ENCODE data around the gene CIAO3. TPM values are rescaled to one million over a fixed set of nuclear protein-coding genes. Genes with fewer than 3 reads are reported as not detected.

CIAO3 gene
- total RNA-seq, 1 experiment from 2014 or later = 50.9 TPM

DNA sequence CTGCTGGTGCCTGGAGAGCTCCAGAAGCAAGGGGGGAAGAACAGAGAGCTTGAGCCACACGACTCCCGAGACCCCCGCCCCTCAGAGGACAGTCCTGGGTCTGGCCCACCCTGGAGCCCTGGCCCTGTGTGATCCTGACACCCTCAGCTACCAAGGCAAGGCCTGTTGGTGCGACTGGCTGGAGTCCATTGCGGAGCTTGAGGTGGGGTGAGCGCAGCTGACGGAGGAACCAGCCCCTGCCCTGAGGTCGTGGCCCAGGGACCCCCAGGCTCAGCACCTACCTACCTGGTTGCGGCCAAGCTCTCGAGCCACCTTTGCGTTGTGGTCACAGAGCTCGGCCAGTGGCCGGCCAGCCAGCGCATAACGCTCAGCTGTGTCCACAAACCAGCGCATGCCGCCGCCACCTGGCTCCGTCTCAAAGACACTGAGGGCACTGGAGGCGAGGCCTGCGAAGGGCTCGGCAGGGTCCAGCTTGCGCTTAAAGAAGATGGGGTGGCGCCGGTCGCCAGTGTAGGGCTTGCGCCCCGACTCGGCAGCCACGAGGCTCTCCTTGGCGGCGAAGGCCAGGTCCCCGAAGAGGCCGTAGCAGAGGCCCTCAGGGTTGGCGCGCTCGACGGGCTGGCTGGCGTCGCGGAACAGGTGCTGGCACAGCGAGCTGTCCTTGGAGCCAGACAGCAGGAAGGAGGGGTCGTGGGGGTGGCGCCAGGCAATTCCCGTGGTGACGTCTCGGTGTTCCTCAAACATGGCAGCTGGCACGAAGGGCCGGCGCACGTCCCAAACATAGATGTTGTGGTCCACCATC lies 54.1 kb downstream of the CIAO3 start:
- Mint-ChIP-seq H3K36me3 (peaks cover 17% of the 10 kb centered on the region), H3K27ac (no peak overlapping the region), H3K27me3 (ENCODE audit: low read depth) (peaks cover 9% of the 10 kb centered on the region), H3K9me3 (no peaks in the 10 kb centered on the region), H3K4me3 (no peak overlapping the region), H3K4me1 (peaks cover 13% of the 10 kb centered on the region)
- ChIA-PET CTCF (interaction anchor here (0.7 to 1.7 kb wide), 12 partner anchors 8 to 168 kb away, joined by 3 to 12 read pairs (median 4); partner anchors contain the start of genes CHTF18, RHBDL1, RHOT2 and RPUSD1), POLR2A (no interaction called here)
- DNase-seq (ENCODE audit: low spot score) (no peak), ATAC-seq (no peak)
- no peak for TF ChIP-seq RORB (CRISPR knock-in tag; IDR thresholded peaks at IDR 0.05)
- TF ChIP-seq, protein P1, sequence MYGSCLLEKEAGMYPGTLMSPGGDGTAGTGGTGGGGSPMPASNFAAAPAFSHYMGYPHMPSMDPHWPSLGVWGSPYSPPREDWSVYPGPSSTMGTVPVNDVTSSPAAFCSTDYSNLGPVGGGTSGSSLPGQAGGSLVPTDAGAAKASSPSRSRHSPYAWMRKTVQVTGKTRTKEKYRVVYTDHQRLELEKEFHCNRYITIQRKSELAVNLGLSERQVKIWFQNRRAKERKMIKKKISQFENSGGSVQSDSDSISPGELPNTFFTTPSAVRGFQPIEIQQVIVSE (CRISPR knock-in tag; IDR thresholded peaks at IDR 0.05; ENCODE audit: borderline replicate concordance) = no peak
- TF ChIP-seq, protein P2, sequence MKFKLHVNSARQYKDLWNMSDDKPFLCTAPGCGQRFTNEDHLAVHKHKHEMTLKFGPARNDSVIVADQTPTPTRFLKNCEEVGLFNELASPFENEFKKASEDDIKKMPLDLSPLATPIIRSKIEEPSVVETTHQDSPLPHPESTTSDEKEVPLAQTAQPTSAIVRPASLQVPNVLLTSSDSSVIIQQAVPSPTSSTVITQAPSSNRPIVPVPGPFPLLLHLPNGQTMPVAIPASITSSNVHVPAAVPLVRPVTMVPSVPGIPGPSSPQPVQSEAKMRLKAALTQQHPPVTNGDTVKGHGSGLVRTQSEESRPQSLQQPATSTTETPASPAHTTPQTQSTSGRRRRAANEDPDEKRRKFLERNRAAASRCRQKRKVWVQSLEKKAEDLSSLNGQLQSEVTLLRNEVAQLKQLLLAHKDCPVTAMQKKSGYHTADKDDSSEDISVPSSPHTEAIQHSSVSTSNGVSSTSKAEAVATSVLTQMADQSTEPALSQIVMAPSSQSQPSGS (CRISPR knock-in tag; IDR thresholded peaks at IDR 0.05; ENCODE audit: borderline replicate concordance, low read depth) = no peak
- no peak for TF ChIP-seq SP1 (CRISPR knock-in tag; conservative IDR thresholded peaks at IDR 0.05)
- no peak for TF ChIP-seq ZNF263 (CRISPR knock-in tag; IDR thresholded peaks at IDR 0.05; ENCODE audit: low read depth)
- no peak for TF ChIP-seq AFF4 (CRISPR knock-in tag; IDR thresholded peaks at IDR 0.05; ENCODE audit: borderline replicate concordance)
- TF ChIP-seq ZNF317 (CRISPR knock-in tag; IDR thresholded peaks at IDR 0.05; ENCODE audit: borderline replicate concordance, low read depth) = no peak
- TF ChIP-seq ZNF121 (CRISPR knock-in tag; IDR thresholded peaks at IDR 0.05) = no peak
- TF ChIP-seq, protein P3, sequence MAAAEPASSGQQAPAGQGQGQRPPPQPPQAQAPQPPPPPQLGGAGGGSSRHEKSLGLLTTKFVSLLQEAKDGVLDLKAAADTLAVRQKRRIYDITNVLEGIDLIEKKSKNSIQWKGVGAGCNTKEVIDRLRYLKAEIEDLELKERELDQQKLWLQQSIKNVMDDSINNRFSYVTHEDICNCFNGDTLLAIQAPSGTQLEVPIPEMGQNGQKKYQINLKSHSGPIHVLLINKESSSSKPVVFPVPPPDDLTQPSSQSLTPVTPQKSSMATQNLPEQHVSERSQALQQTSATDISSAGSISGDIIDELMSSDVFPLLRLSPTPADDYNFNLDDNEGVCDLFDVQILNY (CRISPR knock-in tag; IDR thresholded peaks at IDR 0.05) = no peak

DNA sequence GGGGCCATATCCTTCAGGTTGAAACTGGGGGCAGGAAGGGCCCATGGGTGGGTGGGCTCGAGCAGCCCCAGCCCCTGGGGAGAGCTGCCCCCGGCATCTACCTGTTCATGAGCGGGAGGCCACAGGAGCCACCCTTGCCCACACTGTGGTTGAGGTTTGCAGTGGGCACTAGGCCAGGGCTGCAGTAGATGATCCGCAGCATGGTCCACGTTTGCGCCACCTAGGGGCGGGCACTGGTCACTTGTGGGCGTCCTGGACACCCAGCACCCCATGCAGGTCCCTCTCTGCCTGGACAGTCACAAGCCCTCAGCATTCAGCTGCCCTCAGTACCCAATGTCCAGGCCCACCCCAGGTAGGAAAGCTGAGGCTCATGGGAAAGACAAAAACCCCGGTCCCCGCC lies 54.8 kb downstream of the CIAO3 start:
- DNase-seq (ENCODE audit: low spot score) (peak; percentile 70), ATAC-seq (peak; percentile 6; the same call in 1 of the 2 replicates)
- peak overlapping the region; percentile 39 for H3K4me3 Mint-ChIP-seq
- H3K36me3 Mint-ChIP-seq = peaks cover 24% of the 10 kb centered on the region
- peaks cover 20% of the 10 kb centered on the region for H3K4me1 Mint-ChIP-seq
- peaks cover 5% of the 10 kb centered on the region; the same call in 1 of the 2 replicates for H3K27me3 Mint-ChIP-seq (ENCODE audit: low read depth)
- ChIA-PET CTCF (interaction anchor here (0.7 to 1.7 kb wide), 13 partner anchors 9 to 169 kb away, joined by 3 to 12 read pairs (median 4); partner anchors contain the start of genes CHTF18, RHBDL1, RHOT2 and RPUSD1), POLR2A (no interaction called here)
- peak overlapping the region; percentile 65 for H3K27ac Mint-ChIP-seq
- no peaks in the 10 kb centered on the region for H3K9me3 Mint-ChIP-seq
- TF ChIP-seq, protein P3 (CRISPR knock-in tag; IDR thresholded peaks at IDR 0.05) = no peak
- TF ChIP-seq SMAD4 (CRISPR knock-in tag; IDR thresholded peaks at IDR 0.05) = no peak
- no peak for TF ChIP-seq HMGA2 (CRISPR knock-in tag; IDR thresholded peaks at IDR 0.05)
- TF ChIP-seq AFF4 (CRISPR knock-in tag; IDR thresholded peaks at IDR 0.05; ENCODE audit: borderline replicate concordance) = no peak
- TF ChIP-seq, protein P4, sequence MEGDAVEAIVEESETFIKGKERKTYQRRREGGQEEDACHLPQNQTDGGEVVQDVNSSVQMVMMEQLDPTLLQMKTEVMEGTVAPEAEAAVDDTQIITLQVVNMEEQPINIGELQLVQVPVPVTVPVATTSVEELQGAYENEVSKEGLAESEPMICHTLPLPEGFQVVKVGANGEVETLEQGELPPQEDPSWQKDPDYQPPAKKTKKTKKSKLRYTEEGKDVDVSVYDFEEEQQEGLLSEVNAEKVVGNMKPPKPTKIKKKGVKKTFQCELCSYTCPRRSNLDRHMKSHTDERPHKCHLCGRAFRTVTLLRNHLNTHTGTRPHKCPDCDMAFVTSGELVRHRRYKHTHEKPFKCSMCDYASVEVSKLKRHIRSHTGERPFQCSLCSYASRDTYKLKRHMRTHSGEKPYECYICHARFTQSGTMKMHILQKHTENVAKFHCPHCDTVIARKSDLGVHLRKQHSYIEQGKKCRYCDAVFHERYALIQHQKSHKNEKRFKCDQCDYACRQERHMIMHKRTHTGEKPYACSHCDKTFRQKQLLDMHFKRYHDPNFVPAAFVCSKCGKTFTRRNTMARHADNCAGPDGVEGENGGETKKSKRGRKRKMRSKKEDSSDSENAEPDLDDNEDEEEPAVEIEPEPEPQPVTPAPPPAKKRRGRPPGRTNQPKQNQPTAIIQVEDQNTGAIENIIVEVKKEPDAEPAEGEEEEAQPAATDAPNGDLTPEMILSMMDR (IDR thresholded peaks at IDR 0.05) = peak; percentile 60
